A204.1 (cell line): Measurements from ENCODE around the gene DNAAF1.
"Not testable (repeated sequence)": the region's sequence is repeated elsewhere in the genome, so short reads cannot be mapped to it uniquely, and the experiment has no call there.

Experiments
- FAIRE-seq: peaks from 2 replicates; lab custom pipeline; 2012; peaks lifted over from hg19 to GRCh38; lab: Jason Lieb, UNC

The DNAAF1 gene

GRCh38 chr16:84144859-84145639 is at the start of gene DNAAF1, which contains the start of gene HSDL1:
DNAAF1 (plus strand) TSS chr16:84145308; CDS start chr16:84145441, 133 bp downstream.
HSDL1 (minus strand) TSS chr16:84145177; CDS start chr16:84131321, 13,856 bp downstream.
- FAIRE-seq, result no peak

- no peak for FAIRE-seq
Measured at GRCh38 chr16:84095466-84095865, 49.6 kb upstream of the DNAAF1 start.

GRCh38 chr16:84096447-84097005 is 48.6 kb upstream of the DNAAF1 start:
- no peak for FAIRE-seq

GRCh38 chr16:84098939-84099338 is 46.2 kb upstream of the DNAAF1 start:
- no peak for FAIRE-seq

- no peak for FAIRE-seq
Measured at GRCh38 chr16:84103678-84104077, 41.4 kb upstream of the DNAAF1 start.

GRCh38 chr16:84104231-84104630 is 40.9 kb upstream of the DNAAF1 start:
- no peak for FAIRE-seq

- FAIRE-seq, result no peak
Measured at GRCh38 chr16:84105301-84105815, 39.8 kb upstream of the DNAAF1 start.

- no peak for FAIRE-seq
Measured at GRCh38 chr16:84105948-84106740, 39.0 kb upstream of the DNAAF1 start.

GRCh38 chr16:84107921-84108320 is 37.2 kb upstream of the DNAAF1 start:
- no peak for FAIRE-seq

- FAIRE-seq, result no peak
Measured at GRCh38 chr16:84109598-84110335, 35.3 kb upstream of the DNAAF1 start.

GRCh38 chr16:84110527-84110926 is 34.6 kb upstream of the DNAAF1 start:
- FAIRE-seq, result no peak

- no peak for FAIRE-seq
Measured at GRCh38 chr16:84111525-84111924, 33.6 kb upstream of the DNAAF1 start.

- not testable (repeated sequence) for FAIRE-seq
Measured at GRCh38 chr16:84111949-84112348, 33.2 kb upstream of the DNAAF1 start.

GRCh38 chr16:84115919-84116719 is 29.0 kb upstream of the DNAAF1 start:
- no peak for FAIRE-seq

- FAIRE-seq, result peak; percentile 30
Measured at GRCh38 chr16:84116720-84117493, 28.2 kb upstream of the DNAAF1 start, which contains the start of gene MBTPS1. MBTPS1 (minus strand) TSS chr16:84116942; CDS start chr16:84101783, 15,159 bp downstream.

- FAIRE-seq, result no peak
Measured at GRCh38 chr16:84117494-84117843, 27.6 kb upstream of the DNAAF1 start.

- not testable (repeated sequence) for FAIRE-seq
Measured at GRCh38 chr16:84118315-84118714, 26.8 kb upstream of the DNAAF1 start.

GRCh38 chr16:84119368-84119767 is 25.7 kb upstream of the DNAAF1 start:
- no peak for FAIRE-seq

GRCh38 chr16:84120023-84120422 is 25.1 kb upstream of the DNAAF1 start:
- FAIRE-seq, result no peak

- no peak for FAIRE-seq
Measured at GRCh38 chr16:84121007-84121406, 24.1 kb upstream of the DNAAF1 start.
